ENCODE data around the gene DNAJA3.

Gene DNAJA3

DNA sequence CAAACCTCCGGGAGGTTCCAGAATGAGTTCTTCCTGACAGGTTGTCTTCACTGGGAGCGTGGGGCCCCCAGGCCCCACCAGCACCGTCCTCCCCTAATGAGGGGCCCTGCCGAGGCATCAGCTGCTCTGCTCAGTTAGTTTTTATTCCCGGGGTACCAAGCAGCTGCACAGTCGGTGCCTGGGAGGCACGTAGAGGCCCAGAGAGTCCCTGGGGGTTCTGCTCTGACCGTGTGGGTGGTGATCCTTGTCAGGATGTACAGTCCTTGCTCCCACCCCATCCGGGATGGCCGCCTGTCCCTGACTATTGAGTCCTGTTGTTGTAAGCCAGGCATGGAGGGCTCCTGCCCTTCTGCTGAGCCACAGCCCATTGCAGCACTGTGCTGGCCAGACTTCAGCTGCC lies 30.3 kb downstream of the DNAJA3 start:
- H3K4me1 ChIP-seq (ENCODE audit: insufficient read depth, low read length), result no peaks in the 10 kb centered on the region
- H3K27me3 ChIP-seq (ENCODE audit: control insufficient read depth in 1 of 2, insufficient read depth in 2 of 2, low read length in 2 of 2), result no peaks in the 10 kb centered on the region
- no peak overlapping the region for H3K27ac ChIP-seq (ENCODE audit: low read depth, low read length)
- H3K9me3 ChIP-seq (ENCODE audit: low read length), result no peaks in the 10 kb centered on the region
- no peak overlapping the region for H3K9ac ChIP-seq (ENCODE audit: low read length)
- no peak overlapping the region for H3K4me3 ChIP-seq (ENCODE audit: low read depth in 1 of 2, low read length in 2 of 2)
- H3K36me3 ChIP-seq (ENCODE audit: insufficient read depth, low read length), result peaks cover 51% of the 10 kb centered on the region

DNA sequence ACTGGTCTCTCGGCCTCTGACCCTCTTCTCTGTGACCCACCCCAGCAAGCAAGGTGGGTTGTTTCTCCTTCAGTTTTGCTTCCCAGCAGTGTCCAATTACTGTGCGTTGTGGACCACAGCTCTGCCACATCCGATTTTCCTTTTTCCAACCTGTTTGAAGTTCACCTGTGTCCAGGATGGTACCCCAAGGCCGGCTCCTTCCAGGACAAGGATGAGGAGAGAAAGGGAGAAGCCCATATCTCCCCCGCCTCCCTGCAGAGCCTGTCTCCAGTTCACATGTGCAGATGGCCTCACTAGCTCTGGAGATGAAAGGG lies 35.2 kb downstream of the DNAJA3 start:
- Histone ChIP-seq H3K4me3 (ENCODE audit: low read depth in 1 of 2, low read length in 2 of 2) (no peak overlapping the region), H3K27ac (ENCODE audit: low read depth, low read length) (no peak overlapping the region), H3K27me3 (ENCODE audit: control insufficient read depth in 1 of 2, insufficient read depth in 2 of 2, low read length in 2 of 2) (no peaks in the 10 kb centered on the region), H3K9me3 (ENCODE audit: low read length) (no peaks in the 10 kb centered on the region), H3K4me1 (ENCODE audit: insufficient read depth, low read length) (no peaks in the 10 kb centered on the region), H3K36me3 (ENCODE audit: insufficient read depth, low read length) (peaks cover 20% of the 10 kb centered on the region), H3K9ac (ENCODE audit: low read length) (no peak overlapping the region)

- Histone ChIP-seq H3K27ac (ENCODE audit: low read depth, low read length) (no peak overlapping the region), H3K9ac (ENCODE audit: low read length) (no peak overlapping the region), H3K4me3 (ENCODE audit: low read depth in 1 of 2, low read length in 2 of 2) (no peak overlapping the region)
Observed at GRCh38 chr16:4461250-4462085, 35.8 kb downstream of the DNAJA3 start.

DNA sequence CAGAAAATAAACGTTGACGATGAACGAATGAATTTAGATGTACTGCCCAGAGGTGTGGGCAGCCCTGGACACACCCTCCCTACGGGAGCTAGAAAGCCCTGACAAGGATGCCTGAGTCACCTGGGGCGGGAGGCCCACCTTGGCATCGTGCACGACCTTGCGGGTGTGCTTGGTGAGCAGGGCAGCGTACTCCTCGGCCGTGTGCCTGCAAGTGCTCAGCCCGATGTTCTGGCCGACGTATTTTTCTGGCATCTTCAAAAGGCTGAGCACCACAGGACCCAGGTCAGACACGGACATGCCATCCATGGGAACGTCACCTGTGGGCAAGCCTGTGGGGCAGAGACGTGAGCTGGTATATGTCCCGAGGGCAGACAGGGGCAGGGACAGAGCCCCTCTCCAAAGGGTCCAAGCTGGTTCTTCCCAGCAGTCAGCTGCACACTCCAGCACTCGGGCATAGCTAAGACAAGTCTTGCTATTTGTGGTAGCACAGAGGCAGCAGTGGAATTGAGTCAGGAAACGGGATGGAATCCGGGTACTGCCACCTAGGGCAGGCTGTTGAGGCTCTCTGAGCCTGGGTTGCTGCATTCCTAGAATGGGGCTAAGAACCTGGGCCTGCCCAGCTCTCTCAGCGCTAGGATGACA lies 38.0 kb downstream of the DNAJA3 start:
- Histone ChIP-seq H3K4me3 (ENCODE audit: low read depth in 1 of 2, low read length in 2 of 2) (no peak overlapping the region), H3K36me3 (ENCODE audit: insufficient read depth, low read length) (peaks cover 17% of the 10 kb centered on the region), H3K4me1 (ENCODE audit: insufficient read depth, low read length) (no peaks in the 10 kb centered on the region), H3K9me3 (ENCODE audit: low read length) (no peaks in the 10 kb centered on the region), H3K27me3 (ENCODE audit: control insufficient read depth in 1 of 2, insufficient read depth in 2 of 2, low read length in 2 of 2) (no peaks in the 10 kb centered on the region), H3K9ac (ENCODE audit: low read length) (no peak overlapping the region), H3K27ac (ENCODE audit: low read depth, low read length) (no peak overlapping the region)

More at GRCh38 chr16:4461250-4462085, 35.8 kb downstream of the DNAJA3 start:
- no peaks in the 10 kb centered on the region for H3K27me3 ChIP-seq (ENCODE audit: control insufficient read depth in 1 of 2, insufficient read depth in 2 of 2, low read length in 2 of 2)
- H3K36me3 ChIP-seq (ENCODE audit: insufficient read depth, low read length), result peaks cover 20% of the 10 kb centered on the region
- no peaks in the 10 kb centered on the region for H3K4me1 ChIP-seq (ENCODE audit: insufficient read depth, low read length)
- H3K9me3 ChIP-seq (ENCODE audit: low read length), result no peaks in the 10 kb centered on the region

- Histone ChIP-seq H3K9ac (ENCODE audit: low read length) (no peak overlapping the region), H3K36me3 (ENCODE audit: insufficient read depth, low read length) (peaks cover 17% of the 10 kb centered on the region)
Observed at GRCh38 chr16:4465977-4466779, 40.5 kb downstream of the DNAJA3 start.

DNA sequence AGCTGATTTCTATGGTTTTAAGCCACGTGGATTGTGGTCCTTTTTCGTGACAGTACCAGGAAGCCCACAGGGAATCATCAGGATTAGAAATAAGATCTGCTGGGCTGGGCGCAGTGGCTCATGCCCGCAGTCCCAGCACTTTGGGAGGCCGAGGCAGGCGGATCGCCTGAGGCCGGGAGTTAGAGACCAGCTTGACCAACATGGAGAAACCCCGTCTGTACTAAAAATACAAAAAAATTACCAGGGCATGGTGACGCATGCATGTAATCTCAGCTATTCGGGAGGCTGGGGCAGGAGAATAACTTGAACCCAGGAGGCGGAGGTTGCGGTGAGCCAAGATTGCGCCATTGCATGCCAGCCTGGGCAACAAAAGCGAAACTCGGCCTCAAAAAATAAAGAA lies 42.2 kb downstream of the DNAJA3 start:
- peaks cover 17% of the 10 kb centered on the region for H3K36me3 ChIP-seq (ENCODE audit: insufficient read depth, low read length)
- H3K27me3 ChIP-seq (ENCODE audit: control insufficient read depth in 1 of 2, insufficient read depth in 2 of 2, low read length in 2 of 2), result no peaks in the 10 kb centered on the region
- no peaks in the 10 kb centered on the region for H3K4me1 ChIP-seq (ENCODE audit: insufficient read depth, low read length)
- H3K4me3 ChIP-seq (ENCODE audit: low read depth in 1 of 2, low read length in 2 of 2), result no peak overlapping the region
- no peak overlapping the region for H3K9ac ChIP-seq (ENCODE audit: low read length)
- no peak overlapping the region for H3K27ac ChIP-seq (ENCODE audit: low read depth, low read length)
- no peaks in the 10 kb centered on the region for H3K9me3 ChIP-seq (ENCODE audit: low read length)

More at GRCh38 chr16:4465977-4466779, 40.5 kb downstream of the DNAJA3 start:
- Histone ChIP-seq H3K27me3 (ENCODE audit: control insufficient read depth in 1 of 2, insufficient read depth in 2 of 2, low read length in 2 of 2) (no peaks in the 10 kb centered on the region), H3K9me3 (ENCODE audit: low read length) (no peaks in the 10 kb centered on the region), H3K27ac (ENCODE audit: low read depth, low read length) (no peak overlapping the region), H3K4me3 (ENCODE audit: low read depth in 1 of 2, low read length in 2 of 2) (no peak overlapping the region), H3K4me1 (ENCODE audit: insufficient read depth, low read length) (no peaks in the 10 kb centered on the region)

DNA sequence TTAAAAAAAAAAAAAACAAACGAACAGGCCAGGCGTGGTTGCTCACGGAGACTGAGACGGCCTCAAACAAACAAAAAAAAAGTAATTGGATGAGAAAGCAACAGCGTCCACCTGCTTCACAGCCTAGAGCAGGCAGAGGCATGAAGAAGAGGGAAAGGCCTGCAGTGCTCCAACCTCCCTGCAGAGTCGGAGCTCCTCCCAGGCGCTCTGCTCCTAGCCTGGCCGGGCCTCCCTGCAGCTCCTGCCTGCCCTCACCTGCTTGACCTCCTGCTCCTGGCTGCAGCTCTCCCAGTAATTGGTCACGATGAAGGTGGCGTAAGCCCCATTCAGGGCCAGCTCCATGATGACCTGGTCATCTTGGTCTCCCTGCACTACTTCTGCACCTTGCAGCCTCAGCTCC lies 43.3 kb downstream of the DNAJA3 start:
- peaks cover 17% of the 10 kb centered on the region for H3K36me3 ChIP-seq (ENCODE audit: insufficient read depth, low read length)
- no peaks in the 10 kb centered on the region for H3K9me3 ChIP-seq (ENCODE audit: low read length)
- no peaks in the 10 kb centered on the region for H3K27me3 ChIP-seq (ENCODE audit: control insufficient read depth in 1 of 2, insufficient read depth in 2 of 2, low read length in 2 of 2)
- no peak overlapping the region for H3K9ac ChIP-seq (ENCODE audit: low read length)
- H3K4me3 ChIP-seq (ENCODE audit: low read depth in 1 of 2, low read length in 2 of 2), result no peak overlapping the region
- peaks cover 2% of the 10 kb centered on the region for H3K4me1 ChIP-seq (ENCODE audit: insufficient read depth, low read length)
- H3K27ac ChIP-seq (ENCODE audit: low read depth, low read length), result no peak overlapping the region

- no peak overlapping the region for H3K9ac ChIP-seq (ENCODE audit: low read length)
- H3K4me1 ChIP-seq (ENCODE audit: insufficient read depth, low read length), result peaks cover 4% of the 10 kb centered on the region
- H3K4me3 ChIP-seq (ENCODE audit: low read depth in 1 of 2, low read length in 2 of 2), result no peak overlapping the region
- H3K9me3 ChIP-seq (ENCODE audit: low read length), result no peaks in the 10 kb centered on the region
- H3K36me3 ChIP-seq (ENCODE audit: insufficient read depth, low read length), result peaks cover 5% of the 10 kb centered on the region
- no peak overlapping the region for H3K27ac ChIP-seq (ENCODE audit: low read depth, low read length)
- H3K27me3 ChIP-seq (ENCODE audit: control insufficient read depth in 1 of 2, insufficient read depth in 2 of 2, low read length in 2 of 2), result no peaks in the 10 kb centered on the region
Observed at GRCh38 chr16:4471869-4472268, 46.2 kb downstream of the DNAJA3 start.

DNA sequence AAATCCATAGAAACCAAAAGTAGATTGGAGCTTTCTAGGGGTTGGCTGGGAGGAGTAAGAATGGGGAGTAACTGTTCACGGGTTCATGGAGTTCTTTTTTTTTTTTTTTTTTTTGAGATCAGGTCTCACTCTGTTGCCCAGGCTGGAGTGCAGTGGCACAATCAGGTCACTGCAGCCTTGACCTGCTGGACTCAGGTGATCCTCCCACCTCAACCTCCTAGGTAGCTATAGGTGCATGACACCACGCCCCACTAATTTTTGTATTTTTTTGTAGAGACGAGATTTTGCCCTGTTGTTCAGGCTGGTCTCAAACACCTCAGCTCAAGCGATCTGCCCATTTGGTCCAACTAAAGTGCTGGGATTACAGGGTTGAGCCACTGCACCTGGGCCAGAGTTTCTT lies 47.2 kb downstream of the DNAJA3 start:
- H3K4me1 ChIP-seq (ENCODE audit: insufficient read depth, low read length), result peaks cover 9% of the 10 kb centered on the region
- H3K9me3 ChIP-seq (ENCODE audit: low read length), result no peaks in the 10 kb centered on the region
- no peak overlapping the region for H3K4me3 ChIP-seq (ENCODE audit: low read depth in 1 of 2, low read length in 2 of 2)
- H3K27ac ChIP-seq (ENCODE audit: low read depth, low read length), result no peak overlapping the region
- H3K36me3 ChIP-seq (ENCODE audit: insufficient read depth, low read length), result no peaks in the 10 kb centered on the region
- H3K27me3 ChIP-seq (ENCODE audit: control insufficient read depth in 1 of 2, insufficient read depth in 2 of 2, low read length in 2 of 2), result no peaks in the 10 kb centered on the region
- no peak overlapping the region for H3K9ac ChIP-seq (ENCODE audit: low read length)

- Histone ChIP-seq H3K4me3 (ENCODE audit: low read depth in 1 of 2, low read length in 2 of 2) (peak within 1 kb of the TSS; percentile 43 to 58), H3K27ac (ENCODE audit: low read depth, low read length) (peak within 1 kb of the TSS; percentile 79), H3K9ac (ENCODE audit: low read length) (peak within 1 kb of the TSS; percentile 27), H3K27me3 (ENCODE audit: control insufficient read depth in 1 of 2, insufficient read depth in 2 of 2, low read length in 2 of 2) (no peaks in the 10 kb centered on the region), H3K36me3 (ENCODE audit: insufficient read depth, low read length) (no peaks in the 10 kb centered on the region), H3K4me1 (ENCODE audit: insufficient read depth, low read length) (peaks cover 9% of the 10 kb centered on the region), H3K9me3 (ENCODE audit: low read length) (no peaks in the 10 kb centered on the region)
Observed at GRCh38 chr16:4474192-4474961, 48.7 kb downstream of the DNAJA3 start, which contains the start of gene NMRAL1. Gene NMRAL1 (minus strand): TSS chr16:4474625. CDS start chr16:4474132, 493 bp downstream.

All from muscle layer of colon (tissue), 2 donors.